NCI-H1092 treated with DMSO at 0.1 percent for 48 hours (cell line): ENCODE data around the gene TRIM45.
"Not testable (repeated sequence)": the region's sequence is repeated elsewhere in the genome, so short reads cannot be mapped to it uniquely, and the experiment has no call there.

Source experiments
- DNase-seq: peaks from one replicate; lab custom pipeline; 2025; lab: John Stamatoyannopoulos, UW

The TRIM45 gene

GRCh38 chr1:117121589-117122329, at the start of gene TRIM45:
TRIM45 (minus strand) TSS chr1:117121749; CDS start chr1:117121201, 548 bp downstream.
- peak; percentile 93 for DNase-seq

DNA sequence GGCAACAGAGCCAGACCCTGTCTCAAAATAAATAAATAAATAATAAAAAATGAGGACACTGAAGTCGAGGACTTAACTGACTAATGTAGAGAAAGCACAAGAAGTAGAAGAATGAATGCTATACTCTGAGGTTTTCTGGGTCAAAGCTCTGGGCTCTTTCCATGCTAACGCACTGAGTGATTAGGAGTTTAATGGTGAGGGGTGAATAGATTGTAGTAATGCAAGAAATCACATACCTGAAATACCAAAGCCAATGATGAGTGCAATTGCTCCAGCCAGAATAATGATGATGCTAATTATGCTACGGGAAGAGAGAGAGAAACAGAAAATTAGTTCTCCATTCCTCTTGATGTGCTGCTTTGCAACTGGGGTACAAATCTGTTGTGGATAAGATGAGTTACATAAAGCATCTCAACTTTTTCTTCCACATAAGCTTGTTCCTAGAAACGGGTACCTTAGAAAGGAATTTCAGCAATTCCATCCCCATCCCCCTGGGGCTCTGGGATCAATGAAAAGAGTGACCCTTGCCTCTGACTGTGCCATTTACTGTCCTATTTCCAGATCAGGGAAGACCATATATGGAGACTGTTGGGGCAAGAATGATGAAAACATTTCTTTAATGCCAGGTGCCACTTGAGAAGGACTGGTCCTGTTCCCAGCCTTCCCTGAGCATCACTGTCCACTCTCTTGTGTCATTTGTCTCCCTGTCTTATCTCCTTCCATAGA, 48.5 kb upstream of the TRIM45 start:
- DNase-seq: no peak

DNA sequence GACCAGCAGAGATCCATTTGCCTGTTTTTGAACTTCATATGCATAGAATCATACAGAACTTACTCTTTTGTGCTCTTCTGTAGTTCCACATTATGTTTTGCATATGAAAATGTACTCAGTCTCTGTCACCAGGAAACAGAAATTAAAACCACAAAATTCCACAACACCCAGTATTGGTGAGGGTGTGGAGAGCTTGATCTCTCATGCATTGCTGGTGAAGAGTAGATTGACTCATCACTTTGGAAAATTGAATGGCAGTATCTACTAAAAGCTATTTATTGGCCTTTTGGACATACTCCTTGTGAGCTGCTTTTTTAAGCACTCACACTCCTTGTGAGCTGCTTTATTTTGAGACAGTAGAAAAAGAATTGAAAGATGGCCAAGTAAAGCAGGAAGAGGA, 45.9 kb upstream of the TRIM45 start:
- no peak for DNase-seq

DNA sequence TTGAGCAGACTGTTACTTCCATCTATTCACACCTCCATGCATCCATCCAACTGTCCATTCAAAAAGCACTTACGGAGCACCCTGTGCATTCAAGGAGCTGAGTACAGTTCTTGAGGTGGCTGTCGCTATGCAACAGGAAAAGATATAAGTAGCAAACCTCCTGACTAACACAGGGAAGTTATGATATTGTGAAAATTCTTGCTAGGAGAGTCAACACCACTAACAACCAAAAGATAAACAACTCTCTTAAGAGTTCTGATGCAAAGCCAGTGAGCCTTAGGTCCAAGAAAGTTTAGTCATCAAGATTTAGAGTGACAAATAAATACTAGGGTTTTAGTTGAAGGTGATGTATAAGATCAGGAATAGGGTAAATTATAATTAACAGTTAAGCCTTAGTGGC, 44.5 kb upstream of the TRIM45 start:
- no peak for DNase-seq

GRCh38 chr1:117164209-117164608, 42.7 kb upstream of the TRIM45 start:
- no peak for DNase-seq

DNA sequence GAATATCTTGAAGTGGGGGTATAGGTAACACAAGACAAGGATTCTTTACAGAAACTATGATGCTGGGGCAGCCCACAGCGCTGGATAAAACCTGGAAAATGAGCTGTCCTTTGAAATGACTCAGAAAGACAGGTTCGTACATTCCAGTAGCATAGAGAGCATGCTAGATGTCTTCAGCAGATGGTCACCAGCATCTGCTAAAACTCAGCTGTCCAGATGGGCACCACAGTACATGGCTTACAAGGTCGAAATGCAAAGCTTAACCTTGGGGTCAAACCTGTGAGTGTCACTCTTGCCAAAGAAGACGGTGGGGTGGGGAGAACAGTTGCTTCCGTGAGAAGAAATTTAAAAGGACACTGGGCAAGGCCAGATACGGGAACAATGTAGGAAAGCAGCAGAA, 41.3 kb upstream of the TRIM45 start:
- no peak for DNase-seq

GRCh38 chr1:117161887-117162286, 40.3 kb upstream of the TRIM45 start:
- no peak for DNase-seq

DNA sequence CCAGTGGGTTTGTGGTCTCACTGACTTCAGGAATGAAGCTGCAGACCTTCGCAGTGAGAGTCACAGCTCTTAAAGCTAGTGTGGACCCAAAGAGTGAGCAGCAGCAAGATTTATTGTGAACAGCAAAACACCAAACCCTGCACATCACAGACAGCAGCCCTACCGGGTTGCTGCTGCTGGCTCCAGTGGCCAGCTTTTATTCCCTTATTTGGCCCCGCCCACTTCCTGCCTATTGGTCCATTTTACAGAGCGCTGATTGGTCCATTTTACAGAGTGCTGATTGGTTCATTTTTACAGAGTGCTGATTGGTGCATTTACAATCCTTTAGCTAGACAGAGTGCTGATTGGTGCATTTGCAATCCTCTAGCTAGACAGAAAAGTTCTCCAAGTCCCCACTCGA, 29.8 kb upstream of the TRIM45 start:
- not testable (repeated sequence) for DNase-seq

DNA sequence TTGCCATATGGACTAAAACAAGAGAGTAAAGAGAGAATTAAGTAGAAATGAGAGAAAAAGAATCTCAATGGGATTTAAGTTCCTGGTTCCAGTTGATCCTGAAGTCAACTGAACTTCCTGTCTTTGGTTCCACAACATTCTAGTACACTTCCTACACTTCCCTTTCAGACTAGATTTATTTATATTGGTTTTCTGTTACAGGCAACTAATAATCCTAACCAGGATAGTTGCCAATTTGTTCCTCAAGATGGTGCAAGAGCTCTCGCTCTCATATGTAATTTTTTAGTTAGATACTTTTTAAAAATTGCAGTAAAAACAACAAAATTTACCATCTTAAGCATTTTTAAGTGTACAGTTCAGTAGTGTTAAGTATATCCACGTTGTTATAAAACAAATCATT, 28.8 kb upstream of the TRIM45 start:
- no peak for DNase-seq

DNA sequence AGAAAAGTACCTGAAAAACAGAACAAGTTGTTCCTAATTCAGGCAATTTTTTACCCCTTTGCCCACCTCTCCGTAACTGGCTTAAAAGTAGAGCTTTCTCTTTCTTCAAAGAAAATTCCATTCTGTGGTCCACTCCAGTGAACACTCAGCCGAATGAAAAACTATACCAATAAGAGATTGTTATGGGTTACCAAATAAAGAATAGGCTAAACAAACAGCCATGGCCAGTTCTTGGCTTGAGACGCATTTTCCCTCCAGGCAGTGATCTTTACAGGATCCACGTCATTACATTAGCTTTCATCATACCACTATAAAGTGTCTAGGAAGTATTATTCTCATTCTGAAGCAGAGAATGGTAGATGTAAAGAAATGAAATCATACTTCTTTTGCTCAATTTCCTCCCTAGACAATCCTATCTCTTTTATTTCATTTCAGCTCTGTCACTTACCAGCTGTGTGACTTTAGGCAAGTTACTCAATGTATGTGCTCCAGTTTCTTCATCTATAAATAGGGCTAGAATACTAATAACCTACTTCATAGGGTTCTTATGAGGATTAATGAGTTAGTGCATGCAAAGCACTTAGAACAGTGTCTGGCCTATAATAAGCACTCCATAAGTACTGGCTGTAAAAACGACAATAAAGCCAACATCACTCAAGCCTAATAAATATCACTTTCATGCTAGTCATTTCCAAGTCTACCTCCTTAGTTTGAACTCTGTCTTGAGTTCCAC, 26.5 kb upstream of the TRIM45 start:
- DNase-seq: no peak

DNA sequence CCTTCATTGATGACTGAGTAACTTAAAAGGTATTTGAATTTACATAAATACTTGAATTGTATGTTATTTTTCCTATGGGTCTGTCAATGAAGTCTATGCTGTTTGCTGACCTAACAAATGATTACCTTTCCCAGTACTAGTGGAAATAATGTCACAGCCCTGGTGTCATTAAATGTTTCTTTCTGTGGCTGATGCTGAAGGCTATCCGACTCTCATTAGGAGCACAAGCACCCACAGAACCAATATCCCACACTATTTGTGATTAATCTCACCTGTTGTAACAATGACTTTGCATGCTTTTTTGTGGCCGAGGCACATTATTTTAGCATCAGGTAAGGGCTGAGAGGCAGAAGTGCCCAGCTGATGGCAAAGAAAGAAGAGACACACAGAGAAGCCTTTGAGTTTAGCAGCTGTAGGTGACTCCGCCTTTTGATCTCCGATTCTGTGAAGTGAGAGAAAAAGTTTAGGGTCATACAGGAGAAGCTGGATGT, 25.8 kb upstream of the TRIM45 start:
- no peak for DNase-seq

- peak; percentile 2 for DNase-seq
Observed at GRCh38 chr1:117146575-117147340, 25.2 kb upstream of the TRIM45 start.

- no peak for DNase-seq
Observed at GRCh38 chr1:117146072-117146471, 24.5 kb upstream of the TRIM45 start.

DNA sequence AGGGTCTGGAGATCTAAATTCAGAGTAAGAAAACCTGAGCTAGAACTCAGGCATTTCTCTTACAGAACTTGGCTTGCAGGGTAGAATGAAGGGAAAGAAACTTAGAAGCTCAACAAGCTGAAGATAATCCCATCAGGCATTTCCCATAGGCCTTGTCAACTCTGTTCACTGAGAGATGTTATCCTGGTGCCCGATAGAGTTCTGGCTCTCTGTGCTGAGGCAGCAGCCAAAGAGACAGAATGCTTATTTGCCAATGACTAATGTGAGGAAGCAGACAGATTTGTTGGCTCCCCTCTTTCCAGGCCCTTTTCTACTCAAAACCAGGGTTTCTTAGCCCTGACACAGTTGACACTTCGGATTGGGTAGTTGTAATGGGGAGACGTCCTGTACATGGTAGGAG, 22.3 kb upstream of the TRIM45 start:
- DNase-seq: no peak

DNA sequence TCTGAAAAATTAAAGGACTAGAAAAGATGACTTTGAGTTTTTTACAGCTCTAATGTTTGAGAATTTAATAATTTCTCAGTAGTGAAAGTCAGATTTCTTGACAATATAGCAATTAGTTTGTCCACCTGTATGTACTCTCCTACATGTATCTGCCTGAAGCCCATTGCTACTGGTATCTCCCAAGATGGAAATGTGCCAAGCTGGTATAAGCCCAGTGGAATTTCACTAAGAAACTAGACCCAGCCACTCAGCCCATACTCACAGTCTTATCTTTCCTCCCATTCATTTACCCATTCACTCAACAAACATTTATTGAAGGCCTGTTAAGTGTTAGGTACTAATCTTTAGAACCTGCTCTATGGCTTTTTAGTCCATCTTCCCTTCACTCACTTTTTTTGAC, 21.6 kb upstream of the TRIM45 start:
- DNase-seq: no peak

DNA sequence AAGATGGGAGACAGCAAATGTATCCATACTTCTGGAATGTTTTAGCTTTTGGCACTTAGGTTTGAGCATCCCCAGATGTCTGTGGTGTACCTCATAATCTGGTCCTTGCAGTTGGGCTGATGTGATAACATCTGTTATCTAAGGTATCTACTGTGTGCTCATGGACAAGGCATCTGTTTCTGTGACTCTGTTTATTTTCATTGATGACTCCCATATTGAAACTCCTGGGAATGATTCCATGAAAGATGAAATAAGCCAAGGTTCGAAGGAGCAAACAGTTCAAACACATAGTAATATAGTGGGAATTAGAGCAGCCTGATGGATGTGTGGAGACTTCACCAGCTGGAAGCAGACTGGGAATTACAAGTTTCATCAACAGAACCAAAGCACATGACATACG, 20.7 kb upstream of the TRIM45 start:
- no peak for DNase-seq

- DNase-seq: no peak
Observed at GRCh38 chr1:117138561-117138960, 17.0 kb upstream of the TRIM45 start.

- no peak for DNase-seq
Observed at GRCh38 chr1:117138106-117138505, 16.6 kb upstream of the TRIM45 start.

DNA sequence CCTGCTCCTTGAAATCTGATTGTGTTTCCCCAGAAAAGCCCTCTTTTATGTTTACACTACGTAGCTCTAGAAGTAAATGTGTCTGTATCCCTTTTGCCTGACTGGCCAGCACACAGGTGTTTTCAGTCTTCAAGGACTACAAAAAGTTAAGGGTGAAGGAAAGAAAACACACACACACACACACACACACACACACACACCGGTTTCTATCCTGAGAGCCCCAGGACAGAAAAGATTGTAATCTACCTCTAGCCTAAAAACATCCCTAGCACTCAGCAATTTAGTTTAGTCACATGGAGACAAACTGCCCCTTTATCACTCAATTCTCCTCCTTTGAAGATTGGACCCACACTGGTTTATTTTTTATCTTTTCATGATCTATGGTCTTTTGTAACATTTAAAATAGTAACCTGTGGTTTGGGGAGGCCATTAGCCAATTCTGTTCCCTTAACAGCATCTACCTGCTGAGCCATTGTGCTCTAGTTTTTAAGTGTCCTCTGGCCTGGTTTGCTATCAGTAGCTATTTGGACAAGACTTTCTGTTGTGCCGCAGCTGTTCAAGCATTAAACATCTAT, 15.8 kb upstream of the TRIM45 start:
- no peak for DNase-seq

- no peak for DNase-seq
Observed at GRCh38 chr1:117136749-117137148, 15.2 kb upstream of the TRIM45 start.

GRCh38 chr1:117135329-117135728, 13.8 kb upstream of the TRIM45 start:
- DNase-seq: no peak

GRCh38 chr1:117130526-117130925, 9.0 kb upstream of the TRIM45 start:
- DNase-seq: no peak
